ENCODE results near the gene EPHA4.

DNA sequence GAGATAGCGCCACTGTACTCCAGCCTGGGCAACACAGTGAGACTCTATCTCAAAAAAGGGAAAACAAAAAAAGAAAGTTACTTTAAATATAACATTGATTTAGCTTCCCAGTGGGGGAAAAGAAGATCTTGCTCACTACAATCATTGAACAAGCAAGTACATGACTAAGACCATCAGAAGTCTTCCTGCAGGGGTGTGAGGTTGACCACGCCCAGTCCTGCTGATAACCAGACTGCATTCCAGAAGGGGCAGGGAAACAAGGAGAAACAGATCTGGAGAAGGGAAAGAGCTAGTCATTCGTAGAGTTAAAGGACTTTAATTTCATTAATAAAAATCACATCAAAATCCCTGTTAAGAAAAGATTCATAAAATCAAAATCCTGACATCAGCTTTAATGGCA is 77.5 kb downstream of the EPHA4 start:
- TF ChIP-seq CEBPB (IDR thresholded peaks at IDR 0.05; ENCODE audit: low read depth, low read length), result no peak
- TF ChIP-seq, protein P1, sequence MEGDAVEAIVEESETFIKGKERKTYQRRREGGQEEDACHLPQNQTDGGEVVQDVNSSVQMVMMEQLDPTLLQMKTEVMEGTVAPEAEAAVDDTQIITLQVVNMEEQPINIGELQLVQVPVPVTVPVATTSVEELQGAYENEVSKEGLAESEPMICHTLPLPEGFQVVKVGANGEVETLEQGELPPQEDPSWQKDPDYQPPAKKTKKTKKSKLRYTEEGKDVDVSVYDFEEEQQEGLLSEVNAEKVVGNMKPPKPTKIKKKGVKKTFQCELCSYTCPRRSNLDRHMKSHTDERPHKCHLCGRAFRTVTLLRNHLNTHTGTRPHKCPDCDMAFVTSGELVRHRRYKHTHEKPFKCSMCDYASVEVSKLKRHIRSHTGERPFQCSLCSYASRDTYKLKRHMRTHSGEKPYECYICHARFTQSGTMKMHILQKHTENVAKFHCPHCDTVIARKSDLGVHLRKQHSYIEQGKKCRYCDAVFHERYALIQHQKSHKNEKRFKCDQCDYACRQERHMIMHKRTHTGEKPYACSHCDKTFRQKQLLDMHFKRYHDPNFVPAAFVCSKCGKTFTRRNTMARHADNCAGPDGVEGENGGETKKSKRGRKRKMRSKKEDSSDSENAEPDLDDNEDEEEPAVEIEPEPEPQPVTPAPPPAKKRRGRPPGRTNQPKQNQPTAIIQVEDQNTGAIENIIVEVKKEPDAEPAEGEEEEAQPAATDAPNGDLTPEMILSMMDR (conservative IDR thresholded peaks at IDR 0.05; ENCODE audit: low read depth, low read length), result no peak
